Endothelial cell of umbilical vein (primary cell): ENCODE measurements around the gene CLDN6. TPM values are rescaled to one million over a fixed set of nuclear protein-coding genes. Genes with fewer than 3 reads are reported as not detected.

ENCODE experiments used
- BruUV-seq: library from RNA; stranded (reverse); fragments of 400-500 nt; replicated peaks from 2 replicates; lab custom pipeline; 2021; lab: Mats Ljungman, UMichigan
- CTCF ChIA-PET: fragments of 300-600, 350-600 bp; sonication (Branson Sonifier 250); formaldehyde crosslinking; loops from one replicate; lab custom pipeline; 2021; ENCODE audit warnings: antibody characterized with exemption, inconsistent platforms; lab: Charles Lee
- POLR2A ChIA-PET: fragments of 300-600, 350-600 bp; sonication (Branson Sonifier 250); formaldehyde crosslinking; loops from one replicate; lab custom pipeline; 2021; ENCODE audit warnings: antibody characterized with exemption, inconsistent platforms; lab: Charles Lee
- DNase-seq: peaks from one replicate; pipeline ENCODE4 v3.0.0-alpha.2; 2011; ENCODE audit warnings: low read depth, low spot score
- FAIRE-seq: peaks from 2 replicates; lab custom pipeline; 2011; peaks lifted over from hg19 to GRCh38; lab: Jason Lieb, UNC
- H2AFZ ChIP-seq: 2 replicates; pipeline ENCODE4 v1.6.0; 2012; ENCODE audit warnings: low read depth, low read length, control low read depth, inconsistent platforms
- H3K27ac ChIP-seq: 2 replicates; pipeline ENCODE4 v1.5.1; 2011; ENCODE audit warnings: low read depth, mild to moderate bottlenecking, control low read depth, low read length, moderate library complexity; ENCODE audit not compliant: insufficient read depth
- H3K27me3 ChIP-seq, 2 experiments: 2 replicates each; pipeline versions ENCODE4 v1.6.0 to v1.6.1; 2011; ENCODE audit warnings: low read length in 2 of 2, mixed read lengths in 1 of 2; ENCODE audit not compliant: control insufficient read depth in 2 of 2, insufficient read depth in 2 of 2
- H3K36me3 ChIP-seq, 2 experiments: 2 replicates in 1 of 2; 3 replicates in 1 of 2; pipeline ENCODE4 v1.5.1; 2011; ENCODE audit warnings: low read length in 2 of 2, mild to moderate bottlenecking in 1 of 2, moderate library complexity in 1 of 2; ENCODE audit not compliant: control insufficient read depth in 2 of 2, insufficient read depth in 2 of 2; ENCODE audit errors: extremely low read depth in 1 of 2
- H3K4me1 ChIP-seq: 3 replicates; pipeline ENCODE4 v1.5.1; 2011; ENCODE audit warnings: mild to moderate bottlenecking, low read length; ENCODE audit not compliant: control insufficient read depth, insufficient read depth; ENCODE audit errors: extremely low read depth
- H3K4me2 ChIP-seq: 2 replicates; pipeline ENCODE4 v1.6.1; 2011; ENCODE audit warnings: low read length, control low read depth, mixed read lengths; ENCODE audit not compliant: insufficient read depth
- H3K4me3 ChIP-seq, 3 experiments: fragments of 200-600 bp in 1 of 3; sonication (generic), shearing (Covaris generic) in 1 of 3; replicated peaks in 1 of 3; 2 replicates each; pipeline ENCODE4 v1.5.1; 2011 to 2016; ENCODE audit warnings: control low read depth in 3 of 3, low read length in 3 of 3, mild to moderate bottlenecking in 2 of 3, inconsistent platforms in 1 of 3, low read depth in 1 of 3, moderate library complexity in 1 of 3; ENCODE audit not compliant: insufficient read depth in 1 of 3
- H3K79me2 ChIP-seq: 2 replicates; pipeline ENCODE4 v1.6.0; 2012; ENCODE audit warnings: low read length, inconsistent platforms; ENCODE audit not compliant: control insufficient read depth, insufficient read depth
- H3K9ac ChIP-seq: replicated peaks from 2 replicates; pipeline ENCODE3; 2011; ENCODE audit warnings: low read length, control low read depth; ENCODE audit not compliant: insufficient read depth; ENCODE audit errors: extremely low read depth
- H3K9me1 ChIP-seq: replicated peaks from 3 replicates; pipeline ENCODE4 v1.6.0; 2011; ENCODE audit warnings: mild to moderate bottlenecking, low read length; ENCODE audit not compliant: control insufficient read depth, insufficient read depth; ENCODE audit errors: extremely low read depth
- H3K9me3 ChIP-seq: replicated peaks from 2 replicates; pipeline ENCODE4 v1.5.1; 2012; ENCODE audit warnings: low read length, inconsistent platforms; ENCODE audit not compliant: control insufficient read depth, insufficient read depth
- H4K20me1 ChIP-seq: replicated peaks from 2 replicates; pipeline ENCODE3; 2011; ENCODE audit warnings: mild to moderate bottlenecking, low read length; ENCODE audit not compliant: control insufficient read depth, insufficient read depth; ENCODE audit errors: extremely low read depth
- CTCF ChIP-seq, 2 donors: IDR thresholded peaks; 1 replicate in 1 of 2; 2 replicates in 1 of 2; pipeline ENCODE4 v1.5.1; 2011; ENCODE audit warnings: low read length in 2 of 2, mild to moderate bottlenecking in 2 of 2, moderate library complexity in 2 of 2, control low read depth in 1 of 2, inconsistent platforms in 1 of 2, low read depth in 1 of 2; ENCODE audit not compliant: insufficient read depth in 1 of 2; ENCODE audit errors: extremely low read depth in 1 of 2
- EZH2 ChIP-seq: IDR thresholded peaks from 2 replicates; pipeline ENCODE4 v1.6.1; 2012; ENCODE audit warnings: borderline replicate concordance, low read depth, mild to moderate bottlenecking, moderate library complexity, low read length, inconsistent platforms; ENCODE audit not compliant: severe bottlenecking
- FOS ChIP-seq: IDR thresholded peaks from 2 replicates; pipeline ENCODE4 v1.6.1; 2011; ENCODE audit warnings: mild to moderate bottlenecking, low read length, moderate library complexity, borderline replicate concordance; ENCODE audit not compliant: insufficient read depth
- GATA2 ChIP-seq: IDR thresholded peaks from 2 replicates; pipeline ENCODE4 v1.7.0; 2011; ENCODE audit warnings: low read depth, mild to moderate bottlenecking, moderate library complexity, mixed read lengths, low read length; ENCODE audit not compliant: insufficient read length, insufficient read depth
- JUN ChIP-seq: IDR thresholded peaks from 2 replicates; pipeline ENCODE4 v1.6.1; 2011; ENCODE audit warnings: borderline replicate concordance, low read depth; ENCODE audit not compliant: insufficient read length, insufficient read depth
- MAX ChIP-seq: IDR thresholded peaks from 2 replicates; pipeline ENCODE4 v1.6.1; 2011; ENCODE audit not compliant: insufficient read depth, insufficient read length
- MYC ChIP-seq: IDR thresholded peaks from one replicate; pipeline ENCODE4 v1.6.1; 2011; ENCODE audit warnings: mild to moderate bottlenecking, low read depth, low read length
- POLR2A ChIP-seq: IDR thresholded peaks from 2 replicates; pipeline ENCODE4 v1.6.1; 2012; ENCODE audit warnings: low read depth, mild to moderate bottlenecking, control low read depth, low read length
- POLR2AphosphoS5 ChIP-seq: IDR thresholded peaks from 2 replicates; pipeline ENCODE4 v1.6.1; 2012; ENCODE audit warnings: low read depth, mild to moderate bottlenecking, control low read depth, low read length, moderate library complexity; ENCODE audit not compliant: insufficient read depth
- dilution Hi-C: fragments of 300-500 bp; cut with MboI; formaldehyde crosslinking; loops from one replicate; pipeline ENCODE4 v1.15.0; 2019; ENCODE audit warnings: low sequenced_read_pairs; ENCODE audit not compliant: extremely low pct_ligation_motif_present
- intact Hi-C: fragments of 100-400 bp; cut with micrococcal nuclease; formaldehyde crosslinking; loops from one replicate; pipeline ENCODE4 v1.10.0; 2022
- polyA plus RNA-seq, 4 experiments: library from polyadenylated mRNA; depleted of rRNA in 3 of 4; stranded (reverse) in 3 of 4; unstranded in 1 of 4; fragments of >200 nt; gene quantifications; 2 replicates each; pipeline versions ENCODE4 v1.2.1 to v1.2.3, GENCODE V29; 2011 to 2012; ENCODE audit warnings: missing spikeins in 1 of 4
- total RNA-seq: library from RNA; stranded (reverse); gene quantifications from 2 replicates; pipeline ENCODE4 v1.2.3, GENCODE V29; 2021

Gene CLDN6
- total and polyA plus RNA-seq, 2 donors (not counting 3 experiments of a cell fraction or from before 2014, with no cell fraction given): 0.28 TPM; not detected in 1

DNA sequence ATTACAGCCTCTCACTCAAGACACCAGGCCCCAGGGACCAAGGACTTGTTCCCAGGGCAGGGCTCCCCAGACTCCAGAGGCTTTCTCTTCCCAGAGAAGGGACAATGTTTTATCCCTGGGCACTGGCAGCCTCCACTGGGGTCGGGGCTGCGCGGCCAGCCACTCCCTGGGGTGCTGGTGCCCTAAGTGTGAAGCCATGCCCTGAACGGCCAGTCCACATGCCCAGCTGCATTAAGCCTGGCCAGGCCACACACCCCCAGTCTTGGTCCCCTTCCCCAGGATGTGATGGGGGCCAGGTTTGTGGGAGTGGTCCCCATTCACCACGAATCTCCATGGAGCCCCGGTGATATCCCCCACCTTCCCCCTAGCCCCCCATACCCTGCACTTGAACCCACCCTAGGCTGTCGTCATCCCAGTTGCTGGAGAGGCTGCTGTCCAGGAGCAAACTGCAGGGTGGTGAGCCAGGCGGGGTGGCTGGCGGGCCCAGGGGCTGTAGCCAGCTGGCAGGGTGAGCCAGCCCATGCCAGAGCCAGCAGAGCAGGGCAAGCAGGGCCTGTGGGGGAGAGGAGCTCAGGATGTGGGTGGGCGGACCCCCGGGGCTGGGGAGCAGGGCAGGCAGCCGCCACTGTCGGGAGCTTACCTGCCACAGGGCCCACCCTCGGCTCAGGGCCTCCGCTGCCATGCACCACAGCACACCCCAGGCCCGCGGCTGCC is 44.2 kb downstream of the CLDN6 start:
- no peaks in the 10 kb centered on the region for H3K9me1 ChIP-seq
- no peak overlapping the region for H3K4me3 ChIP-seq
- DNase-seq (no peak), FAIRE-seq (no peak)
- ChIA-PET POLR2A (no interaction called here), CTCF (no interaction called here)
- no peak overlapping the region for H3K4me2 ChIP-seq
- no peaks in the 10 kb centered on the region for H3K9me3 ChIP-seq
- H4K20me1 ChIP-seq: no peaks in the 10 kb centered on the region
- no peak overlapping the region for H3K27ac ChIP-seq
- dilution Hi-C loops: no loop called here
- no peak overlapping the region for H2AFZ ChIP-seq
- intact Hi-C loops: no loop called here
- H3K27me3 ChIP-seq: no peaks in the 10 kb centered on the region
- H3K4me1 ChIP-seq: peaks cover 7% of the 10 kb centered on the region
- no peak for TF ChIP-seq FOS
- no peak for TF ChIP-seq CTCF (IDR thresholded peaks at IDR 0.05; ENCODE audit: extremely low read depth in 1 of 2, insufficient read depth in 1 of 2, low read depth in 1 of 2, low read length in 2 of 2)
- no peak for TF ChIP-seq MYC
- no peak for TF ChIP-seq GATA2
- TF ChIP-seq MAX: no peak
- TF ChIP-seq POLR2AphosphoS5: no peak
- TF ChIP-seq POLR2A: no peak
- no peak for TF ChIP-seq JUN
- no peak for TF ChIP-seq EZH2
- peaks cover 0 to 2% of the 10 kb centered on the region in 2 experiments for H3K36me3 ChIP-seq
- H3K79me2 ChIP-seq: peaks cover 12% of the 10 kb centered on the region
- no peak overlapping the region for H3K9ac ChIP-seq
- BruUV-seq: no TSS peak
